Measurements from ENCODE around the gene PTPRG.

PTPRG gene

DNA sequence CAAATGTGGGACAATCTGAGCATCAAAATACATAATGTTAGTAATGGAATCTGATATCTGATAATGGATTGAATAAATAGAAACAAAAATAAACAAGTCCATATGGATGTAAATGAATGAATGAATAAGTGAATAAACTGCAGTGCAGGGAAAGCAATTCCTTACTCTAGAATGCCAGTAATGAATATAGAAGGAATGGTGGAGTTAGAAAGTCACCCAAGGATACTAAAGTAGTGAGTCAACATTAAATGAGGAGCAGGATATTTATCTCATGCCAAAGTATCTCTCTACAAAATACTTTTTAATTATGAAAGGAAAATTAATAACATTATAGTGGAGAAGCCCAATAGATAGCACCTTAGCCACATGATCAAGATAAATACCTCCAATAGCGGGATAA lies 511.7 kb downstream of the PTPRG start:
- Histone ChIP-seq H4K8ac (ENCODE audit: low read depth, low read length) (no peak overlapping the region), H3K23ac (ENCODE audit: low read length) (no peak overlapping the region), H3K4me2 (ENCODE audit: low read length) (no peak overlapping the region), H4K91ac (ENCODE audit: low read depth, low read length) (no peak overlapping the region), H2BK5ac (ENCODE audit: low read depth, low read length, poor library complexity) (no peak overlapping the region), H3K79me2 (ENCODE audit: control insufficient read depth, insufficient read depth, low read length, poor library complexity) (no peaks in the 10 kb centered on the region), H3K27me3 (ENCODE audit: insufficient read depth, low read length) (no peaks in the 10 kb centered on the region), H3K27ac (ENCODE audit: low read depth, low read length) (no peak overlapping the region), H3K4me3 (ENCODE audit: low read depth, low read length) (no peak overlapping the region), H3K36me3 (ENCODE audit: control insufficient read depth in 1 of 2, insufficient read depth in 2 of 2, low read length in 2 of 2) (no peaks in the 10 kb centered on the region), H3K18ac (ENCODE audit: low read length) (no peak overlapping the region), H3K79me1 (ENCODE audit: low read length) (no peaks in the 10 kb centered on the region), H4K12ac (ENCODE audit: low read depth, low read length) (no peak overlapping the region), H2AK5ac (ENCODE audit: low read length) (no peak overlapping the region), H3K9me3 (ENCODE audit: insufficient read depth, low read depth, low read length) (no peaks in the 10 kb centered on the region), H2BK12ac (ENCODE audit: low read length) (no peak overlapping the region), H3K4me1 (ENCODE audit: control insufficient read depth in 1 of 2, insufficient read depth in 2 of 2, low read length in 2 of 2) (no peaks in the 10 kb centered on the region), H2AFZ (ENCODE audit: insufficient read depth, low read length, poor library complexity) (no peak overlapping the region), H3K9ac (ENCODE audit: low read length) (no peak overlapping the region), H2BK120ac (ENCODE audit: insufficient read depth, low read length, poor library complexity) (no peak overlapping the region), H3K14ac (ENCODE audit: low read length) (no peak overlapping the region), H3K4ac (ENCODE audit: low read depth, low read length) (no peak overlapping the region)
- no peak for DNase-seq
- WGBS (ENCODE audit: extremely low coverage, insufficient coverage, insufficient read length): no CpG with 5 or more reads among the region's 1 CpG

- no peak overlapping the region for H3K23ac ChIP-seq (ENCODE audit: low read length)
These were observed 523.2 kb downstream of the PTPRG start for GRCh38 chr3:62084558-62084957.

DNA sequence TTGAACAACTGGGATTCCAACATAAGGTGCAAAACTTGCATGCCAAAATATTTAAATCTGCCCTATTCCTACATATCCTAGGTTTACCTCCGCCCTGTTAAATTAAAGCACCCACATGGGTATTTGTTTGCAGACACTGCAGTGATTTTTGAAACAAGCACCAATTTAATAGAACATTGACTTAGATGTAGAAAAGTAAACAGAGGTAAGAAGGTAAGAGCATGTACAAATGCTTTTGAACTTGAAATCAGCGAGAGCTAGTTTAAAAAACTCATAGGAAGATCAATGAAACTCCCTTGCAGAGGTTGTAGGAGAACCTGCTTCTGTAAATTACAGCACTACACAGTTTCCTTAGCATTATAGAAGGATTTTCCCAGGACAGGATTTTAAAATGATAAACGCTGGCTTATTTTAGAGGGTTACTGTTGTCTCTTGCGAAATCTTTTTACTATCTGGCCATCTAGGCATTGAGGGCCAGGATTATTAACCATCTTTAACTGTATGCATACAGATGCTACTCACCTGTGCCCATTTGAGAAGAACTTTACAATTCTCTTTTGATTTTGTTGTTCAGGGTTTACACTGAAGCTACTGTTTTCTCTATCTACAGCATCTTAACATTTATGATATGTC lies 527.2 kb downstream of the PTPRG start:
- Histone ChIP-seq H3K27ac (ENCODE audit: low read depth, low read length) (no peak overlapping the region), H3K14ac (ENCODE audit: low read length) (no peak overlapping the region), H3K18ac (ENCODE audit: low read length) (no peak overlapping the region), H3K4me2 (ENCODE audit: low read length) (no peak overlapping the region), H3K79me2 (ENCODE audit: control insufficient read depth, insufficient read depth, low read length, poor library complexity) (no peaks in the 10 kb centered on the region), H2BK5ac (ENCODE audit: low read depth, low read length, poor library complexity) (no peak overlapping the region), H3K23ac (ENCODE audit: low read length) (no peak overlapping the region), H3K4me1 (ENCODE audit: control insufficient read depth in 1 of 2, insufficient read depth in 2 of 2, low read length in 2 of 2) (no peaks in the 10 kb centered on the region), H3K36me3 (ENCODE audit: control insufficient read depth in 1 of 2, insufficient read depth in 2 of 2, low read length in 2 of 2) (no peaks in the 10 kb centered on the region), H3K9ac (ENCODE audit: low read length) (no peak overlapping the region), H2AK5ac (ENCODE audit: low read length) (no peak overlapping the region), H2BK12ac (ENCODE audit: low read length) (no peak overlapping the region), H3K4me3 (ENCODE audit: low read depth, low read length) (no peak overlapping the region), H2BK120ac (ENCODE audit: insufficient read depth, low read length, poor library complexity) (no peak overlapping the region), H4K12ac (ENCODE audit: low read depth, low read length) (no peak overlapping the region), H3K4ac (ENCODE audit: low read depth, low read length) (no peak overlapping the region), H3K79me1 (ENCODE audit: low read length) (no peaks in the 10 kb centered on the region), H3K9me3 (ENCODE audit: insufficient read depth, low read depth, low read length) (peaks cover 2% of the 10 kb centered on the region), H4K91ac (ENCODE audit: low read depth, low read length) (no peak overlapping the region), H4K8ac (ENCODE audit: low read depth, low read length) (no peak overlapping the region), H3K27me3 (ENCODE audit: insufficient read depth, low read length) (no peaks in the 10 kb centered on the region), H2AFZ (ENCODE audit: insufficient read depth, low read length, poor library complexity) (no peak overlapping the region)
- WGBS (ENCODE audit: extremely low coverage, insufficient coverage, insufficient read length): no CpG with 5 or more reads among the region's 4 CpGs
- DNase-seq: no peak

More at GRCh38 chr3:62084558-62084957, 523.2 kb downstream of the PTPRG start:
- H3K4me3 ChIP-seq (ENCODE audit: low read depth, low read length): no peak overlapping the region
- no peaks in the 10 kb centered on the region for H3K27me3 ChIP-seq (ENCODE audit: insufficient read depth, low read length)
- H3K18ac ChIP-seq (ENCODE audit: low read length): no peak overlapping the region
- no peak overlapping the region for H2AFZ ChIP-seq (ENCODE audit: insufficient read depth, low read length, poor library complexity)
- H3K9ac ChIP-seq (ENCODE audit: low read length): no peak overlapping the region
- H2AK5ac ChIP-seq (ENCODE audit: low read length): no peak overlapping the region
- no peak overlapping the region for H3K4ac ChIP-seq (ENCODE audit: low read depth, low read length)
- no peaks in the 10 kb centered on the region for H3K4me1 ChIP-seq (ENCODE audit: control insufficient read depth in 1 of 2, insufficient read depth in 2 of 2, low read length in 2 of 2)
- H3K4me2 ChIP-seq (ENCODE audit: low read length): no peak overlapping the region
- no peak overlapping the region for H3K27ac ChIP-seq (ENCODE audit: low read depth, low read length)
- H3K79me1 ChIP-seq (ENCODE audit: low read length): no peaks in the 10 kb centered on the region
- no peak overlapping the region for H4K12ac ChIP-seq (ENCODE audit: low read depth, low read length)
- no peak overlapping the region for H2BK12ac ChIP-seq (ENCODE audit: low read length)
- H3K14ac ChIP-seq (ENCODE audit: low read length): no peak overlapping the region
- no peaks in the 10 kb centered on the region for H3K36me3 ChIP-seq (ENCODE audit: control insufficient read depth in 1 of 2, insufficient read depth in 2 of 2, low read length in 2 of 2)
- H3K9me3 ChIP-seq (ENCODE audit: insufficient read depth, low read depth, low read length): no peaks in the 10 kb centered on the region
- DNase-seq: no peak
- no peak overlapping the region for H4K8ac ChIP-seq (ENCODE audit: low read depth, low read length)
- WGBS (ENCODE audit: extremely low coverage, insufficient coverage, insufficient read length): no CpG with 5 or more reads among the region's 2 CpGs
- H4K91ac ChIP-seq (ENCODE audit: low read depth, low read length): no peak overlapping the region
- no peaks in the 10 kb centered on the region for H3K79me2 ChIP-seq (ENCODE audit: control insufficient read depth, insufficient read depth, low read length, poor library complexity)
- no peak overlapping the region for H2BK5ac ChIP-seq (ENCODE audit: low read depth, low read length, poor library complexity)
- H2BK120ac ChIP-seq (ENCODE audit: insufficient read depth, low read length, poor library complexity): no peak overlapping the region

GRCh38 chr3:62090066-62090465 lies 528.7 kb downstream of the PTPRG start:
- H2BK12ac ChIP-seq (ENCODE audit: low read length): no peak overlapping the region
- H3K14ac ChIP-seq (ENCODE audit: low read length): no peak overlapping the region
- H3K4me1 ChIP-seq (ENCODE audit: control insufficient read depth in 1 of 2, insufficient read depth in 2 of 2, low read length in 2 of 2): no peaks in the 10 kb centered on the region
- H3K18ac ChIP-seq (ENCODE audit: low read length): no peak overlapping the region
- no peak overlapping the region for H4K91ac ChIP-seq (ENCODE audit: low read depth, low read length)
- H3K79me2 ChIP-seq (ENCODE audit: control insufficient read depth, insufficient read depth, low read length, poor library complexity): no peaks in the 10 kb centered on the region
- no peak overlapping the region for H4K12ac ChIP-seq (ENCODE audit: low read depth, low read length)
- H3K9me3 ChIP-seq (ENCODE audit: insufficient read depth, low read depth, low read length): peaks cover 2% of the 10 kb centered on the region
- no peaks in the 10 kb centered on the region for H3K27me3 ChIP-seq (ENCODE audit: insufficient read depth, low read length)
- H3K79me1 ChIP-seq (ENCODE audit: low read length): no peaks in the 10 kb centered on the region
- no peak overlapping the region for H2AK5ac ChIP-seq (ENCODE audit: low read length)
- no peak for DNase-seq
- H3K36me3 ChIP-seq (ENCODE audit: control insufficient read depth in 1 of 2, insufficient read depth in 2 of 2, low read length in 2 of 2): no peaks in the 10 kb centered on the region
- H3K4me3 ChIP-seq (ENCODE audit: low read depth, low read length): no peak overlapping the region
- H2BK120ac ChIP-seq (ENCODE audit: insufficient read depth, low read length, poor library complexity): no peak overlapping the region
- no peak overlapping the region for H3K23ac ChIP-seq (ENCODE audit: low read length)
- H3K9ac ChIP-seq (ENCODE audit: low read length): no peak overlapping the region
- no peak overlapping the region for H3K27ac ChIP-seq (ENCODE audit: low read depth, low read length)
- no peak overlapping the region for H3K4me2 ChIP-seq (ENCODE audit: low read length)
- no peak overlapping the region for H2AFZ ChIP-seq (ENCODE audit: insufficient read depth, low read length, poor library complexity)
- no CpG with 5 or more reads among the region's 2 CpGs for WGBS (ENCODE audit: extremely low coverage, insufficient coverage, insufficient read length)
- H3K4ac ChIP-seq (ENCODE audit: low read depth, low read length): no peak overlapping the region
- H2BK5ac ChIP-seq (ENCODE audit: low read depth, low read length, poor library complexity): no peak overlapping the region
- H4K8ac ChIP-seq (ENCODE audit: low read depth, low read length): no peak overlapping the region
